Coronary artery (tissue), 2 donors: ENCODE results near the gene ZNF780B.

Source experiments
- DNase-seq: peaks from one replicate; pipeline ENCODE4 v3.0.0-alpha.2; 2017; ENCODE audit warnings: low spot score
- H3K27ac ChIP-seq, 2 donors: fragments of 200-600 bp; sonication (generic); one replicate each; pipeline ENCODE4 v1.5.1; 2016 to 2019
- H3K4me3 ChIP-seq: fragments of 200-600 bp; sonication (generic); 2 replicates; pipeline ENCODE4 v1.5.1; 2016; ENCODE audit warnings: mild to moderate bottlenecking, moderate library complexity
- CTCF ChIP-seq: fragments of 200-600 bp; sonication (generic); IDR thresholded peaks from one replicate; pipeline ENCODE4 v1.5.1; 2019; ENCODE audit warnings: antibody characterized with exemption

Gene ZNF780B

GRCh38 chr19:40090241-40091204, 34.5 kb upstream of the ZNF780B start, which contains the start of gene ZNF780A:
Gene ZNF780A (minus strand): TSS chr19:40090943. CDS start chr19:40084753, 6,190 bp downstream.
- peak; percentile 80 for DNase-seq
- no peak for TF ChIP-seq CTCF
- H3K27ac ChIP-seq: peak within 1 kb of the TSS; percentile 82 to 96
- peak within 1 kb of the TSS; percentile 89 for H3K4me3 ChIP-seq

GRCh38 chr19:40089462-40089861, 33.4 kb upstream of the ZNF780B start:
- H3K27ac ChIP-seq: peak overlapping the region in 1 of 2 donors; percentile 96
- no peak for TF ChIP-seq CTCF
- no peak for DNase-seq
- peak overlapping the region; percentile 89 for H3K4me3 ChIP-seq

- no peak overlapping the region for H3K27ac ChIP-seq
- DNase-seq: no peak
- no peak for TF ChIP-seq CTCF
- H3K4me3 ChIP-seq: no peak overlapping the region
These were observed 32.4 kb upstream of the ZNF780B start for GRCh38 chr19:40088299-40089047.

GRCh38 chr19:40084948-40085347, 28.9 kb upstream of the ZNF780B start:
- no peak for DNase-seq
- TF ChIP-seq CTCF: no peak

GRCh38 chr19:40081411-40081810, 25.4 kb upstream of the ZNF780B start:
- Histone ChIP-seq H3K27ac (no peak overlapping the region), H3K4me3 (no peak overlapping the region)
- no peak for DNase-seq
- TF ChIP-seq CTCF: no peak

More at GRCh38 chr19:40084948-40085347, 28.9 kb upstream of the ZNF780B start:
- H3K4me3 ChIP-seq: no peak overlapping the region
- no peak overlapping the region for H3K27ac ChIP-seq

- TF ChIP-seq CTCF: no peak
- no peak for DNase-seq
- Histone ChIP-seq H3K4me3 (no peak overlapping the region), H3K27ac (no peak overlapping the region)
These were observed 24.3 kb upstream of the ZNF780B start for GRCh38 chr19:40080289-40080688.
